LHCN-M2 (cell line): ENCODE measurements around the gene ATXN7. TPM values are rescaled to one million over a fixed set of nuclear protein-coding genes. Genes with fewer than 3 reads are reported as not detected.

Source experiments
- DNase-seq: peaks from one replicate; pipeline ENCODE4 v3.0.0-alpha.2; 2012; ENCODE audit warnings: low read depth
- total RNA-seq: library from RNA; depleted of rRNA; stranded (reverse); fragments of >200 nt; gene quantifications from 2 replicates; pipeline ENCODE4 v1.2.3, GENCODE V29; 2014

ATXN7 gene
- total RNA-seq, 1 experiment from 2014 or later = 10.4 TPM

GRCh38 chr3:63905731-63906620, 42.3 kb downstream of the ATXN7 start:
- no peak for DNase-seq

- DNase-seq = no peak
These were observed 44.5 kb downstream of the ATXN7 start for GRCh38 chr3:63908081-63908736.

GRCh38 chr3:63908776-63909175, 45.1 kb downstream of the ATXN7 start:
- DNase-seq = no peak

GRCh38 chr3:63909431-63909830, 45.8 kb downstream of the ATXN7 start:
- peak; percentile 9 for DNase-seq

DNA sequence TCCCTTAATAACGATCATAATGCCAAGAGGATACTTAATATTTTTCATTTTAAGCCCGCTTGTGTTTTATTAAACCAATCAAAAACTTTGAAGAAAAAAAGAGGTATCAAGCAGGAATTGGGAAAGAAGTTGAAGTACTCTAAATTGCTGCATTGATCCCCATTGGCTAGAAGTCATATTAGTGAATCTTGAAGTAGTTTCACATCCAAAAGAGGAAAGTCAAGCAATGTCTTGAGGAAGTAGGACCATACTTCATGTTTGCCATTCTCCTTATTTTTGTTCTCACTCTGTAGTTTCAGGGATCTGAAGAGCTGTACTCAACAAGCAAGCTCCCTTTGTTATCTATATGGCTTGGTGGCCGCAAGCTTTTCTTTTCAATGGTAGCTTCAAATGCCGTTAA, 46.3 kb downstream of the ATXN7 start:
- no peak for DNase-seq

DNA sequence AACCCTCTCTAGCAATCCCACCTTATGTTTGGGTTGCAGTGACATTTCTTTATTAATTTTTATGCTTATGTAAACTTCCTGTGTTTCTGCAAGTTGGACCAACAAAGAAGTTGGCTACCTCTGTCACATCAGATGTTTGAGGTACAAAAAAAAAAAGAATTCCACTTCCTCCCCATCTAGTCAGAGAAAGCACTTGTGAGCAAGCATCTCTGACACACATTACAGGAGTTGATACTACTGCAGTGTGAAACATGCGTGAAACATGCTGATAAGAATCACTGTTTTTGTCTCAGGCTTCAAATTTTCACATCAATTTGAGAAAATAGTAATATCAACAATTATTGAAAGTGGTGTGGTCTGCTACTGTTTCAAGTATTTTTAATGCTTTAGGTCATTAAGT, 47.2 kb downstream of the ATXN7 start:
- peak; percentile 10 for DNase-seq

DNA sequence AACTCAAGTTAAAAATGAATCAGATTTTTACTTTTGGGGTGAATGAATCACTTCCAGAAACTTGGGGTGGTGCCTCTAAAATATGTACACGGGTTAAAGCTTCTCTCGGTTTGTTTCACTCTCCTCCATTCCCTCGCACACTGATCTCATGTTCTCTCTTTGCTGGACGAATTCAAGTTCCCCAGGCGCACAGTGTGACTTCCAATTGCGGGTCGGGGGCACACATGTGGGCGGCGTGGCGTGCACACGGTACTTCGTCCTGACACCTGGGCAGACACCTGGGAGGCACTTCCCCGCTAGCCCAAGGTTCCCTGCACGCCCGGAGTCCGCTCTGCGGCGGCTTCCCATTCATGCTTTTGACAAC, 47.8 kb downstream of the ATXN7 start:
- DNase-seq = peak; percentile 36

- peak; percentile 86 for DNase-seq
These were observed 48.5 kb downstream of the ATXN7 start, which contains the start of gene SCAANT1 for GRCh38 chr3:63911873-63912767. Gene SCAANT1 (minus strand): TSS chr3:63912383.

DNA sequence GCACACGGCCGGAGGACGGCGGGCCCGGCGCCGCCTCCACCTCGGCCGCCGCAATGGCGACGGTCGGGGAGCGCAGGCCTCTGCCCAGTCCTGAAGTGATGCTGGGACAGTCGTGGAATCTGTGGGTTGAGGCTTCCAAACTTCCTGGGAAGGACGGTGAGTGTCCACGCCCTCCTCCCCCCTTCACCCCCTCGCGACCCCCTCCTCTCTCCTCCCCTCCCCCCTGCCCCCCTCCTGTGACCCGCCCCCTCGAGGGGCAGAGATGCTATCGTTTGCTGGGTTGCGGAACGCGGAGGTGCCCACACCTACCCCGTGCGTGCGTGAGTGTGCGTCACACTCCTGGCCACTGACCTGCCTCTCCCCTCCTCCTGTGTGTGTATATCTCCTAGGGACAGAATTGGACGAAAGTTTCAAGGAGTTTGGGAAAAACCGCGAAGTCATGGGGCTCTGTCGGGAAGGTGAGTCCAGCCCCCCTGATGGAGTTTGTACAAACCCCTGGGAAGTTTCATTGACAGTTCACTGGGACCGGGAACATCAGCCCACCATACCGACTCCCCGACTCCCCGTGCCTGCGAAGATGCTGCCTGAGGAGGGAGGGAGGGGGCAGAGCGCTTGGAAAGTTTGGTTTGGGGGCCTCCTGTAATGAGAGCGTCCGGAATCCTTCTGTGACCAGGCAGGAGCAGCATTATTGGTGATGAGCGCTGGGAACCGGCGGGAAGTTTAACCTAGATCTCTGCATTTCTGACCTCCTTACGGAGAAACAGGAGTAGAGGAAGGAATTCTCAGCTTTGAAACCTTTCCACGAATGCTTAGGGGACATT, 49.3 kb downstream of the ATXN7 start:
- peak; percentile 23 for DNase-seq

GRCh38 chr3:63914312-63914711, 50.6 kb downstream of the ATXN7 start:
- peak; percentile 13 for DNase-seq

DNA sequence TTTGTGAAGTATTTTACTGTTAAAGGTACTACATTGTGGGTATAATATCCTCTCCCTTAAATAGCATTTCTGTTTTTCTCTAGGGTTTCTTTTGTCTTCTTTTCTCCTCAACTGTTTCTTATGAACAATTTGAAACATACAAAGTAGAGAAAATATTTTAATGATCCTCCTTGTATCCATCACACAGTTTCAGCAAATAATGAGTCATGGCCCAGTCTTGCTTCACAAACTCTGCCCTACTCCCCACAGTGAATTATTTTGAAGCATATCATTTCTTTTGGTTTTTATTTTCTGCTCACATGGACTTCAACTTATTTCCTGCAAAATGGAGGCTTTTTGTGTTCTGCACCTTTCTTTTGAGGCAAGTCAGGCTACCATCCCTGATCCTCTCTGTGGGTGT, 54.7 kb downstream of the ATXN7 start:
- DNase-seq = peak; percentile 42

- DNase-seq = no peak
These were observed 56.3 kb downstream of the ATXN7 start for GRCh38 chr3:63920001-63920400.

GRCh38 chr3:63921741-63922482, 58.2 kb downstream of the ATXN7 start:
- no peak for DNase-seq

GRCh38 chr3:63922491-63923199, 59.0 kb downstream of the ATXN7 start:
- DNase-seq = no peak

GRCh38 chr3:63926309-63926708, 62.6 kb downstream of the ATXN7 start:
- no peak for DNase-seq

GRCh38 chr3:63927422-63928280, 64.0 kb downstream of the ATXN7 start:
- DNase-seq = no peak

GRCh38 chr3:63931290-63931689, 67.6 kb downstream of the ATXN7 start:
- DNase-seq = no peak

DNA sequence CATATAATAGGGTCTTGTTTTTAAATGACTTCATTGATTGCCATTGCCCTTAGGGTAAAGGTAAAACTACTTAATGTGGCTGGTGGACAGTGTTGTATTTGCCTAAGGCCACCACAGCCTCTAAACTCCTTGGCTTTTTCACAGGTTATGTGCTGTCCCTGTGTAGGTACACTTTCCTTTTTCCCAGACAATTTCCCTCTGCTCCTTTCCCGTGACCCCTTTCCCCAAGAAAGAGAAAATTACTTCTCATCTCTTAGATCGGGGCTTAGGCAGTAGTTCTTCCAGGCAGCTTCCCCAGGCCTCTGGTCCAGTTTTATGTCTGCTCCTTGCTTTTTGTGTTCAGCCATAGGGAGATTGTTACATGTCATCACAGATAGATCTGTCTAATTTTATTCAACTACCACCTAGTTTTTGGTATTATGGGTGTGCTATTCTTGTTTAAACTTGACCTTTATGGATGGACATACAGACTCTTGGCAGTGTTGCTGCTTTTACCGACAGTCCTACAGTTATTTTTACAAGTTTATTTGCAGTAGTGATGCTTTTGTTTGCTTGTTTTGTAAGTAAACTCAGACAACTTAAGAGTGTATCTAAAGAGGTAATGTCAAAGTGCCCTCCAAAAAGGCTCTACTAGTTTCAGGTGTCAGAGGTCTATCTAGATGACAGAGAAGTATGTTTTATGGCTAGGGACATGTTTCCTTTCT, 69.0 kb downstream of the ATXN7 start:
- DNase-seq = no peak
